Superior temporal gyrus (tissue), 1 donor: Measurements from ENCODE around the gene PDE6B.
"Not testable (repeated sequence)": the region's sequence is repeated elsewhere in the genome, so short reads cannot be mapped to it uniquely, and the experiment has no call there.

Source experiments
- DNase-seq: peaks from one replicate; pipeline ENCODE4 v3.0.0-alpha.2; 2016; ENCODE audit errors: extremely low spot score

PDE6B gene

DNA sequence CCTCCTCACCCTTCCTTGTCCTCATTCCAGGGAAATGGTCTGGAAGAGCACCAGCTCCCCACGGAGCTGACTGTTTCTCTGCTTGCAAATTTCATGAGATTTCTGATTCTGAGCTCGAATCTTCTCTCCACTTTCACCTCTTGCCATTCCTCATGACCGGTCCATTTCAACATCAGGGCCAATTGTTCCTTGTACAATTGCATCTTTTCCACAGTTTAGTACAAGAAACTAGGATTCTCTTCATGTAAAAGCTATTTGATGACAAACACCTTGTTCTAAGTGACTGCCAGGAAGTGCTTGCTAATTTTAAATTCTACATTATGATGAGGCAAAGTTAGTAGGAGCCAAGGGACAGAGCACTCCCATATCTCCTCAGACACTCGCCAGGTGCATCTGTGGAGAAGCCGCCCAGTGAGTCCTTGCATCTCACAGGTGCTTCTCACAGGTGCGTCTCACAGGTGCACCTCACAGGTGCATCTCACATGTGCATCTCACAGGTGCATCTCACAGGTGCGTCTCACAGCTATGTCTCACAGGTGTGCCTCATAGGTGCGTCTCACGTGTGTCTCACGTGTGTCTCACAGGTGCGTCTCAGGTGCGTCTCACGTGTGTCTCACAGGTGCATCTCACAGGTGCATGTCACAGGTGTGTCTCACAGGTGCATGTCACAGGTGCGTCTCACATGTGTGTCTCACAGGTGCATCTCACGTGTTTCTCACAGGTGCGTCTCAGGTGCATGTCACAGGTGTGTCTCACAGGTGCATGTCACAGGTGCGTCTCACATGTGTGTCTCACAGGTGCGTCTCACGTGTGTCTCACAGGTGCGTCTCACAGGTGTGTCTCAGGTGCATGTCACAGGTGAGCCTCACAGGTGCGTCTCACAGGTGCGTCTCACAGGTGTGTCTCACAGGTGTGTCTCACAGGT lies 3.0 kb upstream of the PDE6B start:
- DNase-seq: no peak

DNA sequence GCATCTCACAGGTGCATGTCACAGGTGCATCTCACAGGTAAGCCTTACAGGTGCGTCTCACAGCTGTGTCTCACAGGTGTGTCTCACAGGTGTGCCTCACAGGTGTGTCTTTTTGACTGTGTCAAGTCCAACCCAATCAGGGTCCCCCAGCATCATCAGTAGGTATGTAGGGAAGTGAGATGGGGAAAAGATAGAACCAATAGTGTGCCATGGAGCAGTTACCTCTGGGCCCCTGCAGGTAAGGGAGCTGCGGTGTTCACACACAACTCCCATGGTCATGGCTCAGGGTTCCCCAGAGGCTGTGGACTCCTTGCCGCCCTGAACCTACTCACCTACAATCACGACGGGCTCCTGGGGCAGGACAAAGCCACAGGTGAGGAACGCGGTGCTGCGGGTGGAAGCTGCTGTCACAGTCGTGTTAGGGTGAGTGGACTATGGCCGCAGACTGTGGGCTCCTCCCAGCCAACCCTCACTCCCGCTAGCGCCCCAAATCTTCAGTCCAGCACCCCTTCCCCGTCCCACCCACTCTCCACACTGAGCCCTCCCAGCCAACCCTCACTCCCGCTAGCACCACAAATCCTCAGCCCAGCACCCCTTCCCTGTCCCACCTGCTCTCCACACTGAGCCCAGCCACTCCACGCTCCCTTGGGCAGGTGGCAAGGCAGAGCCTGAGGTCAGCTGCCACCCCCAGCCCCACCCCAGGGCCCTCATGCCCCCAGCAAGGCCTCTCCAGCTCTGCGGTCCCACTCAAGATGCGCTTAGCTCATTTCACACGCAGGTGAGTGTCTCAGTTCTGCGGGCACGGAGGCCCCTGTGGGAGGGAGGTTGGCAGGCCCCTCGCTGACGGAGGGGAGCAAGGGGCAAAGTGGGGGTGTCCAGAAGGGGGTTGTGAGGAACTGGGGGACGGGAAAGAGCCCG lies 2.1 kb upstream of the PDE6B start:
- no peak for DNase-seq

- DNase-seq: no peak
Measured at GRCh38 chr4:623914-624566, 1.3 kb upstream of the PDE6B start.

GRCh38 chr4:625631-626161 lies 323 bp downstream of the PDE6B start:
- no peak for DNase-seq

DNA sequence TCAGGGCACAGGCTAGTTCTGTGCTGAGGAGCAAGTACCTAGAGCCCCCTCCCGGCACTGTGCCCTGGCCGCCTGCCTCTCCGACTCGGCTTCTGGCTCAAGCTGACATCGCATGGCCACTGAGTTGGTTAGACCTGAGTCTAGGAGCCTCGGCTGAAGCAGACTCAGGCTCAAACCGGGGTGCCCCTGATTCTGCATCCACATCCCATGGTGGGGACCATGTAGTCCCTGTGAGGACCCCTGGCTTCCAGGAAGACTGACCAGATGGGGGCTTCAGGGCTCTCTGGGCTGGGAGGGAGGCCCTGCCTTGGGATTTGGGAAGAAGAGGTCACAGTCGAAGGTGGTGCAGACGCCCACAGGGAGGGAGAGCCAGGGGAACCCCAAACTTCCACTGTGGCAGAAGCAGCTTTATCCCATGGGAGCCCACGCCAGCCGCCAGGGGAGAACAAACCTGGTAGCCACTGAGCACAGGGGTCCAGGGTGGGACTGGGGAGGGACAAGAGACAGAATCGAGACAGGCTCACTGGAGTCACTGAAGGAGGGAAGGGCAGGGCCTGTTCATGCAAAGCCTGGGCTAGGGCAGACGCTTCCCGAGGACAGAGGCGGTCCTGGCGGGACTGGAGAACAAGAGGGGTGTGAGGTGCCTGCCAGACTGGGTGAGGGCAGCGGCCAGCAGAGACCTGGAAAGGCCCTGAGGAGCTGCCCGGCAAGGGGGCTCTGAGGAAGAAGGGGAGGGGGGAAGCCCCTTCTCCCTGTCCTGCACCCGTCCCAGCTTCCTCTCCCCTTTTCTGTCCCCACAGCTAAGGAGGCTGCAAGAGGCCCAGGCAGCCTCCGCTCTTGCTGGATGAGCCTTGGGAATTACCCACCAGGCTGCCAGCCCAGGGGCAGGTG lies 1.1 kb downstream of the PDE6B start:
- DNase-seq: no peak

DNA sequence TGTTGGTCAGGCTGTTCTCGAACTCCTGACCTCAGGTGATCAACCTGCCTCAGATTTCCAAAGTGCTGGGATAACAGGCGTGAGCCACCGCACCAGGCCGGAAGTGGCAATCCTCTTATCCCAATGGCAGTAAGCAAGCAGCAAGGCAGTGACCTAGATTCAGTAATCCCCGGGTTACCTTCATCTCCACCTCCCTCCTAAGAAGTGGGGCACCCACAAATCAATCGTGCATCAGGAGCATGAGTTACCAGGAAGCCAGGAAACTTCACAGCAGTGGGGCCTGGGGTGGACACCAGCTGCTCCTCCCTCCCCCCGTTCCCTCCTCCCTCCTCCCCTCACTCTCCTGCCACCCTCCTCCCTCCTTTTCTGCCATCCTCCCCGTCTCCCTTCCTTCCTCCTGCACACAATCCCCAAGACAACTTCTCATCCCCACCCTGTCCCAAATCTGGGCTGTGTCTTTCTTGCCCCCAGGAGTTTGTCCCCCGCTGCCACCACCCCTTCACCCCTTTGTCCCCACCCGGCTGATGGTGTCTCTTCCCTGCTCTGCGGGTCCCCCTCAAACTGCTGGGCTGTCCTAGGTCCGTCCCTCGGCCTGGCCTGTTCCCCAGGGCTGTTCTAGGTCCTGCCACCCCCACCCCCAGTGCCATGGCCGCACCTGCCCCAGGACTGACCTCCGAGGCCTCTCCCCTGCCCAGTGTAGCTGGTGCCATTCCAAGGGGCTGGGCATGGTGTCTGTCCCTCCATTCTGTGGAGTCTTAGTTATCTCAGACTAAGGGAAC lies 2.2 kb downstream of the PDE6B start:
- no peak for DNase-seq

- DNase-seq: no peak
Measured at GRCh38 chr4:628311-628741, 3.0 kb downstream of the PDE6B start.

- DNase-seq: no peak
Measured at GRCh38 chr4:628821-629635, 3.7 kb downstream of the PDE6B start.

DNA sequence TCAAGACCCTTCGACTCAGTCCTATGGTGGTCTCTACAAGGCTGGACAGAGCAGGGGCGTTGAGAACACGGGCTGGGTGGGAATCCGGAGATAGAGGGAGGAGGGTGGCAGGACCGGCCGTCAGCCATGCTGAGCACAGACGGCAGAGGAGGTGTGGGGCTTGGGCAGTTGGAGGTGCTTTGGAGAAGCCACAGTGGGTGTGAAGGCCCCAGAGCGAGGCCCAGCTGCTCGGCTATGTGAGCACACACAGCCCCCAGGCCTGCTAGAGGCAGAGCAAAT lies 4.2 kb downstream of the PDE6B start:
- no peak for DNase-seq

GRCh38 chr4:629915-630641 lies 4.7 kb downstream of the PDE6B start:
- no peak for DNase-seq

DNA sequence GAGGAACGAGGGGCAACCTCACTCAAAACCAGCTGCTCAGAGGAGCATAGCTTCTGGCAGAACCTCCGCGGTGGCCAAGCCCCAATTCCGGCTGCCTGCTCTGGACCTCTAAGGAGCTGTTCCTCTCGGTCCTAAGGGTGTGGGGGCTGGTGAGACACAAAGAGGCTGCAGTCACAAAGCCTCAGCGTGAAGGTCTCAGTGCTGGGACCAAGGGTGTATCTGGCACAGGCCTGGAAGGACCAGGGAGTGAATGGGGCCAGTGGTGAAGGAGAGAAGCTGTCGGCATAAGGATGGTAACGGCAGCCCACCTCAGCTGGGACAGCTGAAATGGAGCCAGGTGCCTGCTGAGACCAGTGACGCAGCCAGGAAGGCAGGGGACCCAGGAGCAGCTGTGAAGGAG lies 5.3 kb downstream of the PDE6B start:
- no peak for DNase-seq

GRCh38 chr4:632196-632790 lies 6.9 kb downstream of the PDE6B start:
- no peak for DNase-seq

DNA sequence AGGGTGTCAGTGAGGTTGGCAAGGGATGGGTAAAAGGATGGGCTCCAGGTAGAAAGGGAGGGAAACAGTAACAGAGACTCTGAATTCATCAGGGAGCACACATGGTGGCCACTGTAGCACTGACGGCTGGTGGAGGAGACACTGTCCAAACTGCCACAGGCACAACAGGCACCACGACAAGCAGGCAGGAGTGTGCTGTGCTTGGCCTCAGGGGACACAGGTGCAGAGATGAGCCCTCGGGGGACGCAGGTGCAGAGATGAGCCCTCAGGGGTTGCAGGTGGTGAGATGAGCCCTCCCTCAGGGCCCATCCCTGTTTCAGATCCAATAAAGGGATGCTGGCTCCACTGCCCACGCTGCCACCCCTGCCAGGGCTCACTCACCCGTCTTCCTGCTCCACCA lies 7.6 kb downstream of the PDE6B start:
- DNase-seq: no peak

DNA sequence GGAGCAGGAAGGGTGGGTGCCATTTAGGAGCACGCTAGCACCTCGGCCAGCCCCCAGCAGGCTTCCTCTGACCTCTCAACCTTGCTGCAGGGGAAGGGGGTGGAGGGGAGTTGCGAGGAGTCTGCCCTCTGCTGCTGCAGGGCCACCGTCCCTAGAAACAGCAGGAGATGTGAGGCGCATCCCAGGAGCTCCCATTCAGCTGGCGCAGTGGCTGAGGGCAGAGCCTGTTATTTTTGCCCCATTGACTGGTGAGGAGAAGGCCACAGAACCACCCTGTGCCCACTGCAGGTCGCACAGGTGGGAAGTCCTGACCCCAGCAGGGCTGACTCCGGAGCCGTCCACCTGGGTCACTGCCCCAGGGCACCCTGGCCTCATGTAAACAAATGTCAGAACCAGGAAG lies 8.0 kb downstream of the PDE6B start:
- DNase-seq: no peak

DNA sequence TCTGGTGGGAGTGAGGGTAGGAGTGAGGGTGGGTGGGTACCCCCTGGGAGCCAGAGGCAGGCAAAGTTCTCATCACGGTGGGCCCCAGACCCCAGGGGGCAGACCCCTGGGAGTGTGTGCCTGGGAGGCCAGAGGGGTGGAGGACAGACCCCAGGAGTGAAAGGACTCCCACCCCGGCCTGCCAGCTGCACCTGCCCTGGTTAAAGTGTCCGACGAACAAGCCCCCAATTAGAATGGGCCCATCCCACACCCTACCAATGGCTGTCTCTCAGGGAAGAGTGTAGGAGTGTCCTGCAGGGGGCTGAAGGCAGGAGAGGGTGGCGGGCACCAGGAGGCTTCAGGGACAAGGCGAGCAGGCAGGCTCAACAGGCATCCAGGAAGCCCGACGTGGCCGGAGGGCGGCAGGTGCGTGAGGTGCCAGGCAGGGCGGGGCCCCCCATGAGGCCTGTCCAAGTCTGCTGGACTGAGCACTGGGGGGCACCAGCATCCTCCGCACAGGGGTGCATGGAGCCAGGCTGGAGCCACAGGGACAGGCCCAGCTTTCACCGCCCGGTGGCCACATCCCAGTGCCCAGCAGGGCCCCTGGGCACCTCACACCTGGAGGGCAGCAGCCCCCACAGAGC lies 8.7 kb downstream of the PDE6B start:
- no peak for DNase-seq

- no peak for DNase-seq
Measured at GRCh38 chr4:634599-634985, 9.2 kb downstream of the PDE6B start.

GRCh38 chr4:635066-635835 lies 9.9 kb downstream of the PDE6B start:
- not testable (repeated sequence) for DNase-seq
